LNCAP (cell line): ENCODE measurements around the gene BCAS1.

ENCODE experiments used
- TF ChIP-seq, protein P1 (sequence below): fragments of 450-650 bp; IDR thresholded peaks from 2 replicates; pipeline ENCODE4 v1.5.1; 2017; ENCODE audit warnings: mild to moderate bottlenecking

The BCAS1 gene

DNA sequence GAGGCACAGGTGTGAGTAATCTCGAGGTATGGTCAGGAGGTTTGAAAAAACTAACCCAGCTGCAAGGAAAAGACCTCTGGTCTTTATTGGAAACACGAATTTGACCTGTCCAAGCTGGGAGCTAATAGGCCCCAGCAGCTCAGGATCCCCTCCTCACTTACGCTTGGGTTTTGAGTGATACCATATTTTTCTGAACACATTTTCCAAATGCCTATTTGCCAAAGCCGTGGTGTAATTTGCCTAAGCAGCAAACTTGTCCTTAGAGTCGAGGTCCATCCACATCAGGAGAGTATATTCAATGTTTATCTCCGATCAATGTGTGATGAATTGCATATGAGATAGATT lies 128.0 kb downstream of the BCAS1 start:
- TF ChIP-seq, protein P1, sequence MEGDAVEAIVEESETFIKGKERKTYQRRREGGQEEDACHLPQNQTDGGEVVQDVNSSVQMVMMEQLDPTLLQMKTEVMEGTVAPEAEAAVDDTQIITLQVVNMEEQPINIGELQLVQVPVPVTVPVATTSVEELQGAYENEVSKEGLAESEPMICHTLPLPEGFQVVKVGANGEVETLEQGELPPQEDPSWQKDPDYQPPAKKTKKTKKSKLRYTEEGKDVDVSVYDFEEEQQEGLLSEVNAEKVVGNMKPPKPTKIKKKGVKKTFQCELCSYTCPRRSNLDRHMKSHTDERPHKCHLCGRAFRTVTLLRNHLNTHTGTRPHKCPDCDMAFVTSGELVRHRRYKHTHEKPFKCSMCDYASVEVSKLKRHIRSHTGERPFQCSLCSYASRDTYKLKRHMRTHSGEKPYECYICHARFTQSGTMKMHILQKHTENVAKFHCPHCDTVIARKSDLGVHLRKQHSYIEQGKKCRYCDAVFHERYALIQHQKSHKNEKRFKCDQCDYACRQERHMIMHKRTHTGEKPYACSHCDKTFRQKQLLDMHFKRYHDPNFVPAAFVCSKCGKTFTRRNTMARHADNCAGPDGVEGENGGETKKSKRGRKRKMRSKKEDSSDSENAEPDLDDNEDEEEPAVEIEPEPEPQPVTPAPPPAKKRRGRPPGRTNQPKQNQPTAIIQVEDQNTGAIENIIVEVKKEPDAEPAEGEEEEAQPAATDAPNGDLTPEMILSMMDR = no peak

DNA sequence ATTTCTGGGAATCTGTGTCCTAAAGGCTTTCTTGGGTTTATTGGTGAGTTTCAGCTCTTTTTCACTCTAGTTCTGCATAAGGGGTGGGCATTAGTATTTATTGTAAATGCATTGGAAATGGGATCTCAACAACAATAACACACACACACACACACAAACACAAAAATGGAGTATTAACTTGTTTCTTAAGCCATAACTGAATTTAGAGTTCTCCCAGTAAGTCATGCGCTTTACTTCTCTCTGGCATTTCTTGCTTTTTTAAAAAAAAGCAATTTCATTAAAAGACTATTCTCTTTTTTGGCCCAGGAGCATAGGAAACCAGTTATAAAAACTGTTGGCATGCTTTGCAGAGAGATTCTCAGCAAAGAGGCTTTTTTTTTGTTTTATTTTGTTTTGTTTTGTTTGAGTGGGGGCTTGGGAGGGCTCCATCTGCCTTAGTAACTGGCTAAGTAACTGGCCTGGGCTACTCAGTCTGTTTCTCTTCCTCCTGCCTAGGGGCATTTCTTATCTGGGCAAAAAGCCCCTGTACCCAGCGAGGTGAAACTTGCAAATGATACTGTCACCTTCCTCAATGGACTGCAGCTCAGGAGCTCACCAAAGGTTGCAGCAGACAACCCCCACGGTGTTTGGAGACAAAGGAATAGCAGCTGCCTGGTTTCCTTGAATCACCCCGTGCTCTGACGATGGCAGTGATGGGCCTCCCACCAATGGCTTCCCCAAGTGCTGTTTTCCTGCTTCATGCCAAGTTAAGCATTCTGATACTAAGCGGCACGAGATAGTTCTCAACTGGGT lies 128.5 kb downstream of the BCAS1 start:
- TF ChIP-seq, protein P1 = no peak

DNA sequence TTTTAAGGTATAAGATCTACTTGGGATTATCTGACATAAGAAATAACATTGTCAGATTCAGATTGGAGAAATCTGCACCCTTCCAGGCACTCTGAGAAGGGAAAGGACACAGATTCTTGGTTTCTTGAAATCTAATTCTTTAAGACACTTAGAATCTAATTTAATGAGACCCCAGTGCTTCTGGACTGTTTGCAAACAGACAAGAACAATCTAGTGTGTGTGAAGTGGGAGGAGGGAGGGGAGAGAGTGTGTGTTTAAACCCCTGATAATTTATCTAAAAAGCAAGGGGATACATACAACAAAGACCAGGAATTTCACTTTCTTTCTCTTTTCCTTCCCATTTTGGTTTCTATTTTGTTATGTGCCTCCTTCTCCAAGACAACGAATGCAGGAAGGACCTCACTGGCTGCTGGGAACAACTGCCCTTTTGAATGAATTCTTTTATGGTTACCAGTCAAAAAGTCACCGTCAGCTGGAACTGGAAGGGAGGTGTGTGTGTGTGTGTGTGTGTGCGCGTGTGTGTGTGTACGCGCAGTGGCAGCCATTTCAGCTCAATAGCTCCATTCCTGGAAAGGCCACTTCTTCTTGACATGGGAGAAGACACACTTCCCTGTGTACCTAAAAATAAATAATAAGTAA lies 129.4 kb downstream of the BCAS1 start:
- TF ChIP-seq, protein P1 = no peak

DNA sequence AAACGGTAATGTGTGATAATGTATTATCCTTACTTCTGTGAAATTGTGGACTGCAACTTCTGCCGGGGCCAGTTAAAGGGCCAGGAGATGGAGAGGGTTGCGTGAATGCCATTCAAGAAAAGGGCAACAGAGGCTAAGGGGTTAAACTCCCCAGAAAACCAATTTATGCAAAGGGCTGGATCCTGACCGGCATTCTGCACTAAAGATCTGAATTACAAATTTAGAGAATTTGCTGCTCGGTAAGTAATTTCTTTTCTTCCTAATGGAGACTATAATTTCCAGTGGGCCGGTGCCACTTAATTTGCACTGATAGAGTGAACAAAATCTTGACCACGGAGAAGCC lies 130.1 kb downstream of the BCAS1 start:
- TF ChIP-seq, protein P1 = no peak

DNA sequence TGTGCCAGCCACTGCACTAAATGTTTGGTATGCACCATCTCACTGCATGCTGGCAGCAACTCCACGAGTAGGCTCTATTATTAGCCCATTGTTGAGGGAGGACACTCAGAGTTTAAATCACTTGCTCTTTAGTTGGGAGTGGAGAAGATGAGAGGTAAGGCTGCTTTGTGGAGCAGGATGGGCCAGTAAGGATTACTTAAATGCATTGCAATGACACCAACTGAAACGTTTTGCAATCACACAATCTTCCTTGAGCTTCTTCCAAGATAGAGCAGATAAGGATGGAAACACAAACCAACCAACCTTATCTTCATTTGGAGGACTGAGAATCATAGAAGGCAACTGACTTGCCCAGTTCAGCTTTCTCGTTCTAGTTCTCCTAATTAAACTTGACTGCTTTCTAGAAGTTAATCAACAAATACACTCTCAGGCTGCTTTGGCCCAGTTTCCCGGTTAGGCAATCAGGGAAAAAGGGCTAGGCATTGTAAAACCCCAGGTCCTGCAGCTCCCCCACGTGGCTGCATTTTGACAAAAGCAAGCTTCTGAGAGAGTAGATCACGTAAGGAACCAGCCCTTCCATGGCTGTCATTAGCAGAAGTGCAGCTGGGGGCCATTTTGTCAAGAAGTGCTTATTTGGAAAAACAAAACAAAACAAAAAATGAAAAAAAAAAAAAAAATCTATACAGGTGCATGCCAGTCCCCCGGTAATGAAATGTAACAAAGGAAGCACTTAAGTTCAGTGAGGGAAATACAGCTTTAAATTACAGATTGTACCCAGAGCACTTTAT lies 130.6 kb downstream of the BCAS1 start:
- TF ChIP-seq, protein P1 = peak; percentile 83

DNA sequence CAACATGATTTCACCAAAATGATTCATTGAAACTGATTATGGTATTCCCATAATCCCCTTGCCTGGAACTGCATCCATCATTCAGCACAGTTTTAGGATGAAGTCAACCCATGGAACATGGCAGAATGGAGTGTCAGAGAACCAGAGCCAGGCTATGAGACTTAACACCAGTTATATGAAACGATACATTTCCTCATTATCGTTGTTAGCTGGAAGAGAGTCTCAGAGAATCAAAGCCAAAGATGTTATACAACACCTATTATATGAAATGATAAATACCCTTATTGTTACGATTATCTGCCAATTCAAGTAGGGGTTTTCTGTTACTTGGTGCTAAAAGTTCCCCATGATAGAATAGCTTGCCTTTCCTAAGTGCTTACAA lies 131.2 kb downstream of the BCAS1 start:
- TF ChIP-seq, protein P1 = no peak

DNA sequence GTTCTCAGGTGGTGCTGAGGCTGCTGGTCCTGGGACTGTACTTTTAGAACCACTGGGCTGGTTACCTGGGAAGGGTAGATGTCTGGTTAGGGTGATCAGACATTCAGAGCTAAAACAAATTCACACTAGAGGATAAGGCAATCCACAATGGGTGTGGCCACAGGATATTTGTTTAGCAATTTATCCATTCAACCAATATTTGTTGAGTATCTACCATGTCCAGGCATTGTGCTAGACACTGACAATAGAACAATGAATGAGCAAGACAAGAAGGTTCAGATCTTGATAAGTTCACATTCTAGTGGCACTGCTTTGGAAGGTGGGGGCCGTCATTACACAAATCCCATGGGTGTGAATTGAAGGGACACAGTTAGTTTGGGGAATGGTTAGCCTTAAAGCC lies 131.7 kb downstream of the BCAS1 start:
- TF ChIP-seq, protein P1 = no peak
